EH (cell line): Measurements from ENCODE around the gene ZNF429.
"Not testable (repeated sequence)": the region's sequence is repeated elsewhere in the genome, so short reads cannot be mapped to it uniquely, and the experiment has no call there.

Experiments
- DNase-seq: peaks from one replicate; pipeline ENCODE4 v3.0.0-alpha.2; 2015; ENCODE audit warnings: low read depth

The ZNF429 gene

GRCh38 chr19:21593008-21593481, 87.6 kb downstream of the ZNF429 start:
- DNase-seq = no peak

GRCh38 chr19:21593502-21593901, 88.1 kb downstream of the ZNF429 start:
- DNase-seq = no peak

GRCh38 chr19:21593934-21594820, 88.8 kb downstream of the ZNF429 start:
- DNase-seq = no peak

GRCh38 chr19:21595185-21595584, 89.8 kb downstream of the ZNF429 start:
- no peak for DNase-seq

- DNase-seq = no peak
Observed at GRCh38 chr19:21602082-21602658, 96.8 kb downstream of the ZNF429 start.

GRCh38 chr19:21602659-21603430, 97.4 kb downstream of the ZNF429 start:
- not testable (repeated sequence) for DNase-seq

GRCh38 chr19:21603431-21604231, 98.2 kb downstream of the ZNF429 start:
- DNase-seq = peak; percentile 11

GRCh38 chr19:21604351-21604926, 99.0 kb downstream of the ZNF429 start:
- DNase-seq = peak; percentile 46
